Tibial artery (tissue), 4 donors: ENCODE data around the gene CACNA1I.

ENCODE experiments used
- DNase-seq, 2 donors: peaks; one replicate each; pipeline ENCODE4 v3.0.0-alpha.2; 2019
- H3K27ac ChIP-seq, 2 donors: fragments of 200-600 bp; sonication (generic) in 1 of 2; 1 replicate in 1 of 2; 2 replicates in 1 of 2; pipeline ENCODE4 v1.5.1; 2018 to 2019; ENCODE audit warnings: mild to moderate bottlenecking in 1 of 2
- H3K27me3 ChIP-seq, 2 donors: fragments of 200-600 bp; sonication (generic) in 1 of 2; one replicate each; pipeline versions ENCODE4 v1.5.1 to v1.6.0; 2016 to 2019
- H3K36me3 ChIP-seq, 3 donors: fragments of 200-600 bp; sonication (generic) in 2 of 3; one replicate each; pipeline ENCODE4 v1.5.1; 2016 to 2019; ENCODE audit warnings: mild to moderate bottlenecking in 2 of 3
- H3K4me1 ChIP-seq, 4 donors: fragments of 200-600 bp; sonication (generic) in 2 of 4; 1 replicate in 3 of 4; 2 replicates in 1 of 4; pipeline ENCODE4 v1.5.1; 2016 to 2019
- H3K4me3 ChIP-seq, 2 donors: fragments of 200-600 bp; sonication (generic) in 1 of 2; 1 replicate in 1 of 2; 2 replicates in 1 of 2; pipeline ENCODE4 v1.5.1; 2018 to 2019; ENCODE audit warnings: mild to moderate bottlenecking in 2 of 2
- H3K9me3 ChIP-seq, 3 donors: fragments of 200-600 bp; sonication (generic) in 1 of 3; one replicate each; pipeline ENCODE4 v1.5.1; 2016 to 2019
- CTCF ChIP-seq, 2 experiments: fragments of 200-600 bp in 1 of 2; fragments of 450-650 bp in 1 of 2; IDR thresholded peaks; one replicate each; pipeline ENCODE4 v1.5.1; 2017 to 2019; ENCODE audit warnings: antibody characterized with exemption in 2 of 2, mild to moderate bottlenecking in 1 of 2, moderate library complexity in 1 of 2
- intact Hi-C: fragments of 100-400 bp; cut with DNase I; formaldehyde crosslinking; loops from one replicate; pipeline ENCODE4 v1.15.0; 2023; ENCODE audit warnings: low total_unique reads

The CACNA1I gene

GRCh38 chr22:39613549-39613921 lies 43.0 kb downstream of the CACNA1I start:
- Histone ChIP-seq H3K27me3 (peaks cover 0 to 40% of the 10 kb centered on the region in 2 donors), H3K4me1 (peaks cover 0 to 5% (median 0%) of the 10 kb centered on the region in 4 donors), H3K9me3 (peaks cover 0 to 4% (median 0%) of the 10 kb centered on the region in 3 donors), H3K36me3 (no peaks in the 10 kb centered on the region), H3K4me3 (no peak overlapping the region), H3K27ac (no peak overlapping the region)
- TF ChIP-seq CTCF (IDR thresholded peaks at IDR 0.05) = no peak
- DNase-seq = no peak
- intact Hi-C loops = no loop called here

- no peak for DNase-seq
- peaks cover 0 to 49% of the 10 kb centered on the region in 2 donors for H3K27me3 ChIP-seq
- H3K36me3 ChIP-seq = no peaks in the 10 kb centered on the region
- H3K4me1 ChIP-seq = peaks cover 0 to 5% (median 0%) of the 10 kb centered on the region in 4 donors
- peaks cover 0 to 4% (median 0%) of the 10 kb centered on the region in 3 donors for H3K9me3 ChIP-seq
- intact Hi-C loops = no loop called here
- no peak overlapping the region for H3K4me3 ChIP-seq
- no peak for TF ChIP-seq CTCF (IDR thresholded peaks at IDR 0.05)
- H3K27ac ChIP-seq = no peak overlapping the region
Observed at GRCh38 chr22:39614442-39614841, 43.9 kb downstream of the CACNA1I start.

- Histone ChIP-seq H3K27me3 (peaks cover 0 to 61% of the 10 kb centered on the region in 2 donors), H3K27ac (no peak overlapping the region), H3K9me3 (peaks cover 0 to 4% (median 0%) of the 10 kb centered on the region in 3 donors), H3K4me1 (peaks cover 0 to 5% (median 0%) of the 10 kb centered on the region in 4 donors), H3K4me3 (no peak overlapping the region), H3K36me3 (no peaks in the 10 kb centered on the region)
- intact Hi-C loops = no loop called here
- DNase-seq = no peak
- no peak for TF ChIP-seq CTCF (IDR thresholded peaks at IDR 0.05)
Observed at GRCh38 chr22:39616051-39616450, 45.5 kb downstream of the CACNA1I start.

GRCh38 chr22:39616781-39617180 lies 46.2 kb downstream of the CACNA1I start:
- intact Hi-C loops = no loop called here
- Histone ChIP-seq H3K27me3 (peaks cover 0 to 68% of the 10 kb centered on the region in 2 donors), H3K9me3 (peaks cover 0 to 2% (median 0%) of the 10 kb centered on the region in 3 donors), H3K27ac (no peak overlapping the region), H3K4me1 (peaks cover 0 to 5% (median 0%) of the 10 kb centered on the region in 4 donors), H3K4me3 (no peak overlapping the region), H3K36me3 (no peaks in the 10 kb centered on the region)
- no peak for DNase-seq
- no peak for TF ChIP-seq CTCF (IDR thresholded peaks at IDR 0.05)

- intact Hi-C loops = no loop called here
- peaks cover 0 to 74% of the 10 kb centered on the region in 2 donors for H3K27me3 ChIP-seq
- no peak for TF ChIP-seq CTCF (IDR thresholded peaks at IDR 0.05)
Observed at GRCh38 chr22:39617342-39617741, 46.8 kb downstream of the CACNA1I start.

More at GRCh38 chr22:39617342-39617741, 46.8 kb downstream of the CACNA1I start:
- Histone ChIP-seq H3K36me3 (no peaks in the 10 kb centered on the region), H3K4me3 (no peak overlapping the region), H3K27ac (no peak overlapping the region), H3K9me3 (no peaks in the 10 kb centered on the region), H3K4me1 (peaks cover 0 to 5% (median 0%) of the 10 kb centered on the region in 4 donors)
- DNase-seq = no peak
